ENCODE measurements around the gene LY6G5C. TPM values are rescaled to one million over a fixed set of nuclear protein-coding genes. Genes with fewer than 3 reads are reported as not detected.

Gene LY6G5C
- total and polyA plus RNA-seq, 2 donors (not counting 1 experiment from before 2014, with no cell fraction given), result 0.83 to 2.0 TPM

GRCh38 chr6:31689249-31690110, 8.6 kb upstream of the LY6G5C start:
- no peak for DNase-seq (ENCODE audit: low read depth in 2 of 2)
- H3K9me3 ChIP-seq (ENCODE audit: control insufficient read depth, insufficient read depth, low read depth, low read length), result no peaks in the 10 kb centered on the region
- no peak overlapping the region for H3K4me2 ChIP-seq (ENCODE audit: extremely low read depth, insufficient read depth, low read length)
- no peaks in the 10 kb centered on the region for H4K20me1 ChIP-seq (ENCODE audit: control insufficient read depth, extremely low read depth, insufficient read depth, low read length)
- H3K4me3 ChIP-seq (replicated peaks in 1 of 4; ENCODE audit: control extremely low read depth in 1 of 4, insufficient read depth in 1 of 4, low read depth in 3 of 4, low read length in 4 of 4), result no peak overlapping the region
- no peak overlapping the region for H3K27ac ChIP-seq (ENCODE audit: insufficient read depth, low read length)
- no peaks in the 10 kb centered on the region for H3K27me3 ChIP-seq (ENCODE audit: control insufficient read depth, insufficient read depth, low read length)
- H3K79me2 ChIP-seq (ENCODE audit: control insufficient read depth, insufficient read depth, low read length), result no peaks in the 10 kb centered on the region
- H3K4me1 ChIP-seq (ENCODE audit: control insufficient read depth, extremely low read depth, insufficient read depth, low read length), result no peaks in the 10 kb centered on the region
- H3K36me3 ChIP-seq (ENCODE audit: control insufficient read depth, insufficient read depth, low read length), result peaks cover 32% of the 10 kb centered on the region
- no peak overlapping the region for H3K9ac ChIP-seq (ENCODE audit: insufficient read depth, low read length)
- TF ChIP-seq EZH2 (IDR thresholded peaks at IDR 0.05; ENCODE audit: low read length, missing control alignments), result no peak
- TF ChIP-seq CTCF (conservative IDR thresholded peaks at IDR 0.05 in 1 of 2, IDR thresholded peaks at IDR 0.05 in 1 of 2; ENCODE audit: low read depth in 1 of 2, low read length in 2 of 2), result peak; percentile 23 to 46
- H2AFZ ChIP-seq (ENCODE audit: low read length), result no peak overlapping the region

- Histone ChIP-seq H3K27ac (ENCODE audit: insufficient read depth, low read length) (no peak overlapping the region), H3K27me3 (ENCODE audit: control insufficient read depth, insufficient read depth, low read length) (no peaks in the 10 kb centered on the region), H4K20me1 (ENCODE audit: control insufficient read depth, extremely low read depth, insufficient read depth, low read length) (no peaks in the 10 kb centered on the region), H2AFZ (ENCODE audit: low read length) (no peak overlapping the region), H3K9me3 (ENCODE audit: control insufficient read depth, insufficient read depth, low read depth, low read length) (no peaks in the 10 kb centered on the region), H3K36me3 (ENCODE audit: control insufficient read depth, insufficient read depth, low read length) (peaks cover 30% of the 10 kb centered on the region), H3K4me2 (ENCODE audit: extremely low read depth, insufficient read depth, low read length) (no peak overlapping the region), H3K4me1 (ENCODE audit: control insufficient read depth, extremely low read depth, insufficient read depth, low read length) (peaks cover 2% of the 10 kb centered on the region), H3K4me3 (replicated peaks in 1 of 4; ENCODE audit: control extremely low read depth in 1 of 4, insufficient read depth in 1 of 4, low read depth in 3 of 4, low read length in 4 of 4) (no peak overlapping the region), H3K9ac (ENCODE audit: insufficient read depth, low read length) (no peak overlapping the region), H3K79me2 (ENCODE audit: control insufficient read depth, insufficient read depth, low read length) (no peaks in the 10 kb centered on the region)
- no peak for DNase-seq (ENCODE audit: low read depth in 2 of 2)
- no peak for TF ChIP-seq CTCF (conservative IDR thresholded peaks at IDR 0.05 in 1 of 2, IDR thresholded peaks at IDR 0.05 in 1 of 2; ENCODE audit: low read depth in 1 of 2, low read length in 2 of 2)
- TF ChIP-seq EZH2 (IDR thresholded peaks at IDR 0.05; ENCODE audit: low read length, missing control alignments), result no peak
Observed at GRCh38 chr6:31687860-31688693, 7.2 kb upstream of the LY6G5C start.

GRCh38 chr6:31687321-31687720, 6.5 kb upstream of the LY6G5C start:
- Histone ChIP-seq H4K20me1 (ENCODE audit: control insufficient read depth, extremely low read depth, insufficient read depth, low read length) (no peaks in the 10 kb centered on the region), H3K36me3 (ENCODE audit: control insufficient read depth, insufficient read depth, low read length) (peaks cover 26% of the 10 kb centered on the region), H2AFZ (ENCODE audit: low read length) (no peak overlapping the region), H3K4me2 (ENCODE audit: extremely low read depth, insufficient read depth, low read length) (no peak overlapping the region), H3K27ac (ENCODE audit: insufficient read depth, low read length) (no peak overlapping the region), H3K27me3 (ENCODE audit: control insufficient read depth, insufficient read depth, low read length) (no peaks in the 10 kb centered on the region), H3K79me2 (ENCODE audit: control insufficient read depth, insufficient read depth, low read length) (no peaks in the 10 kb centered on the region), H3K9me3 (ENCODE audit: control insufficient read depth, insufficient read depth, low read depth, low read length) (no peaks in the 10 kb centered on the region), H3K4me3 (replicated peaks in 1 of 4; ENCODE audit: control extremely low read depth in 1 of 4, insufficient read depth in 1 of 4, low read depth in 3 of 4, low read length in 4 of 4) (no peak overlapping the region), H3K9ac (ENCODE audit: insufficient read depth, low read length) (no peak overlapping the region), H3K4me1 (ENCODE audit: control insufficient read depth, extremely low read depth, insufficient read depth, low read length) (peaks cover 3% of the 10 kb centered on the region)
- DNase-seq (ENCODE audit: low read depth in 2 of 2), result no peak
- TF ChIP-seq EZH2 (IDR thresholded peaks at IDR 0.05; ENCODE audit: low read length, missing control alignments) (no peak), CTCF (conservative IDR thresholded peaks at IDR 0.05 in 1 of 2, IDR thresholded peaks at IDR 0.05 in 1 of 2; ENCODE audit: low read depth in 1 of 2, low read length in 2 of 2) (no peak)
